GM18868 (cell line): ENCODE data around the gene GSC.

ENCODE experiments used
- ATAC-seq: cut with Tn5 transposase; IDR thresholded peaks from one replicate; pipeline ENCODE4 v1.9.1; 2021; ENCODE audit warnings: mild to moderate bottlenecking, moderate library complexity; ENCODE audit not compliant: unreplicated experiment

The GSC gene

GRCh38 chr14:94772548-94772947, 2.6 kb upstream of the GSC start:
- no peak for ATAC-seq

DNA sequence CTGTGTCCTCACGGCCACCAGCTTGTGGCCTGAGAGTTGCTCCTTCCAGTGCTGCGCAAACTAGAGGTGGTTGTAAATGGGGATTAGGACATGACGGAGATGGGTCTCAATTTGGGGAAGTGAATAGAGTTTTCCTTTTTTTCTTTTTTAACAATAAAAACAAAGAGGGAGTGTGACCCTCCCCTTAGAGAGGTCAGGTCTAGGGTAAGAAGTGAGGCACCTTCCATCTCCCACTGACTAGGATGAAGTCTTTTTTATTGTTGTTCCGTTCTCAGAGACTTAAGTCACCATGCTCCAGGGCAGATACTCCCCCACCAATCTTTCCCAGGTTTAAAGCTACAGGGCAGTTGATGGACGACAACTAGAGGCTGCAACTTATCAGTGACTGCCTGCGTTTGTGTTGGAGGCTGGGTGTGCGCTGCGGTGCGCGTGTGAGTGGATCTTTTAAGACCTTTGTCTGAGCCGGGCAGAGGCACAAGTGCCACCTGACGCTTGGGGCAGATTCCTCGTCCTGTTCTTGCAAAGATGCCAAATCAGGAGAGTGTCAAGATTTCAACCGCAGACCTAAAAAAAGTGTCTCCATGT, 2.1 kb upstream of the GSC start:
- ATAC-seq = no peak

- ATAC-seq = no peak
Measured at GRCh38 chr14:94771158-94771905, 1.4 kb upstream of the GSC start.

DNA sequence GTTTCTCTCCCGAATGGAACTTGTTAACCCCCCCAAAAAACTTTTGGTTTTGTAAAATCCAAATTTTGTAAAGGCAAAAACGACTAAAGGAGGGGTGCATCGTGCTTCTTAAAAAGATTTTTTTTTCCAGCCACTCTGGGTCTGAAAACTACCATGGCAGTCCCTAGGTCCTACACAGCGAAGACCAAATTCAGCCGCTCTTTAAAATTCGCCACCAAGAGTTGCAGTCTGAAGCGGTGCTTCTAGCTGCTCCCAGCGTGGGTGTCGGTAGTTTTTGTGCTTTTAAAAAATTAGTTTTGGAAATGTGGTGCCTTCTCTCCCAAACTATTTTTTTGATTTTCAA, 873 bp upstream of the GSC start:
- no peak for ATAC-seq

GRCh38 chr14:94770251-94770749, 387 bp upstream of the GSC start:
- no peak for ATAC-seq

DNA sequence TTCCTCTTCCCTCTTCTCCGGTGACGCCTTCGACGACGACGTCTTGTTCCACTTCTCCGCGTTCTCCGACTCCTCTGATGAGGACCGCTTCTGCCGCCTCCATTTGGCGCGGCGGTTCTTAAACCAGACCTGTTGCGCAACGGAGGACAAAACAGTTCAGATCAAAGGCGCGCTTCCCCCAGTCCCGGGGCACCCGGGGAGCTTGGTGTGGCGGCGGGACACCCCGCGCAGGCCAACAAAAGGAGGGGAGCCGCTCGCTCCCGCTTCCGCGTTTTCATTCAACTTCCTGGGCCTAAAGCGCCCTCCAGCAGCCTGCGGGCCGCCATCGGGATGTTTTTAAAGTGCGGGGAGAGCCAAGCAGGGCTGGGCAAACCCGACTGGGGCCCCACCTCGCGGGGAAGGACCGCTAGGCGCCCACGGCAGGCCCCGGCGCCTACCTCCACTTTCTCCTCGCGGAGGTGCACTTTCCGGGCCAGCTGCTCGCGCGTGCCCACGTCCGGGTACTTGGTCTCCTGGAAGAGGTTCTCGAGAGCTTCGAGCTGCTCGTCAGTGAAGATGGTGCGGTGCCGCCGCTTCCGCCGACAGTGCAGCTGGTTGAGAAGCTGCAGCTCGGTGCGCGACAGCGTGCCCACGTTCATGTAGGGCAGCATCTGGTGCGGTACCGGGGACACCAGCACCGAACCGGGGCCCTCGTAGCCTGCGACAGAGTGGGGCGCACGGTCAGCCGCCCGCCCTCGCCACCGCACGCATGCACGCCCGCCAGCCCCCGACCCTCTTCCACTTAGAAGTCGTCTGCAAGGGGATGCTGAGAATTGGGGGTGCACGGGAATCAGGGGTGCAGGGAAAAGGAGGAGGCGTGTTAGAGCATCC, 1.2 kb downstream of the GSC start:
- no peak for ATAC-seq

- no peak for ATAC-seq
Measured at GRCh38 chr14:94768141-94768520, 1.8 kb downstream of the GSC start.

DNA sequence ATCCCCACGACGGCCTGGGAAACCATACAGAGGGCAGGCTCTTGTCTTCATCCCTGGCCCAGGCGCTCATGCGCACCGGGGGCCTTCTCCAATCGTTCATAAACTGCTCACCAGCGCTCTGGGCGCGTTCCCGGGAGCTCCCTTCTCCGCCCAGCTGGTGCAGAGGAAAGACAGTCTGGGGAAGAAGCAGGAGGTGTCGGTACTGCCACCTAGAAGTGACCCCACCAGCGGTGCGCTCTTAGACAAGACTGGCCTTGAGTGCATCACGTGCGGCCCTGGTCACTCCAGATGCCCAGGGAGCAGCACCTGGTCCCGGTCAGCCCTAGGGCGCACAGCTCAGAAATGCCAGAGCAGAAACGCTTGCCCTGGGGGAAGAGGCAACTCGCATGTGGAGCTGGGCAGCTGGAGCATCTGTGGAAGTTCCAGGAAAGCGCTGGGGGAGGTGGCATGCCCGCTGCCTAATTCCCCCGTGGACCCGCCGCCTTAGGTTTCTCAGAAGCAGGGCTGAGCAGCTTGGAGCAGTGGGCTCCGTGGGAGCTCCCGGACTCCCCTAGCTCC, 2.5 kb downstream of the GSC start:
- no peak for ATAC-seq

DNA sequence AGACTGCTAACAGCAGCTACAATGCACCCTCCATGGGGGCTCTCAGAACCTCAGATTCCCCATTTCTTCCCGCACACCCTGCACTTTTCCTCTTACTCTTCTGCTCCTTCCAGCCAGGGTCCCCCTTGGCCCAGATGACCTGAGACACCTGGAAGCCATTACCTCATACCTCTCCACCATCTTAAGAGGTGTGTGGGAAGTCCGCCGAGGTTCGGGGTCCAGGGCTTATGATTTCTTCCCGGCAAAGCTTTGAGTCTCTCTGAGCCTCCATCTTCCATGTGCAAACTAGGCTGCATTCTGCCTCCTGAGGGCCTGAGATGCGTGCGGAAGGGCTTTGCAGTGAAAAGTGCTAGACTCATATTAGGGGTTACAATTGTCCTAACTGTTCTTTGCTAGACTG, 5.3 kb downstream of the GSC start:
- no peak for ATAC-seq

GRCh38 chr14:94762431-94762830, 7.5 kb downstream of the GSC start:
- ATAC-seq = no peak

DNA sequence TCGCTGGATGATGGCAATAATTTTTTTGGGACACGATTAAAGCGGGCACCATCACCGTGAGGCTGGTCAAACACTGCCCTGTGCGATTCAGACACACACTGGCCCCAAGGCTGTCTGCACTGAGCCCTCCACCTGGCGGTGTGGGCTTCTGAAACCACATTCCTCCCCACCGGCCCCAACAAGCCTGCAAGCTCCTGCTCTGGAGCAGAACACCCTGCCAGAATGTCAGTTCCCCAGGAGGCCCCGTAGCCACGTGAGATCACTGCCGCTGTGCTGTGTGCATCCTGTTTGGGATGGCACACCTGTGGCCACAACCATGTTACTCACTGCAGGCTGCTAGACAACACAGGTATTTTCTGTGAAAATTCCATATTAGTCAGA, 7.9 kb downstream of the GSC start:
- no peak for ATAC-seq

DNA sequence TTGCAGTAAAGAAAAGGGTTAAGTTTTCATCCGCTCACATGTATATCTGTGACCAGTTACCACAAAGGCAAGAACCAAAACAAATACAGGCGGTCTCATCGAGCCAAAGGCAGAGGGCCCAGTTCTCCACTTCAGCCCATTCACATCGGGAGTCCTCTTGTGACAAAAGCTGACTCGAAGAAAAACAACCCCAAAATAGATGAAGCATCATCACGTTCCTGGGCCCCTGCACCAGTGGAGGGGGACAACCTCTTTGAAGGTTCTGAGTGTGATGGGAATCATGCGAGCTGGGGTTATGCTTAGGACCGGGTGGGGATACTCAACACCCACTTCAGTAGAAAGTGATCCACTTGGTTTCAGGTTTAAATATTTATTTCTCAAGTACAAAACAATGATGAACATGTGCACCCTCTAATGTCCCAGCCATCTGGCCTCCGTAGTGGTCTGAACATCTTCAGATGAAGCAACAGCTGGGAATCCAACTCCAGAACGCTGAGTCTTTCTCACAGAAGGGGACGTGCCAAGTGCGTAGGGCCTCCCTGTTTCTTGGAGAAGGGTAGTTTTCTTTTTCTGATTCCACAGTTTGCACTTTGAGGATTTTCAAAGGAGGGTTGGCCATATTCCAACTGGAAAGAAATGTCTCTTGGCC, 8.4 kb downstream of the GSC start:
- ATAC-seq = no peak

DNA sequence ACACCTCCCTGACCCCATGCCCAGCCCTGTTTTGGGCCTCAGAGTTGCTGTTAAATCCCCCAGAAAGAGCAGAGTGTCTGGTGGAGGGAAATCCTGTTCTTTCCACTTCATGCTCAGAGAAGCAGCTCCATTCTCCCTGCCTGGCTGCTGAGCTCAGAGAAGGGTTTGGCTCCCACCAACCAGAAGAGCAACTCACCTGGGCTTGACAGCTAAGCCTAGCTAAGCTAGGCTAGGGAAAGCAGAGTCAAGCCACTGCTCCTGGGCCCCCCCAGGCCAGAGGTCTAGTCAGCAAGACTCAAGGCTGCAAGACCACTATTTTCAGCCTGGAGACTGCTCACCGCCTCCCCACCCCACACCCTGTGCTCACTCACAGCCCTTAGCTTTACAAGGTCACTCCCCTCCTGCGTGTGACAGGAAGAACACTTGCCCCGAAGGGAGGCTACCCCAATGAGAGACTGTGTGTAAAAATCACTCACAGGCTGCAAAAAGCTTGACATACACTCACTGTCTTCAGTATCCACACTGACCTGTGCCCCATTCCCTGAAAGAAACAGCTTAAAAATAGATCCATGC, 13.5 kb downstream of the GSC start:
- ATAC-seq = no peak

DNA sequence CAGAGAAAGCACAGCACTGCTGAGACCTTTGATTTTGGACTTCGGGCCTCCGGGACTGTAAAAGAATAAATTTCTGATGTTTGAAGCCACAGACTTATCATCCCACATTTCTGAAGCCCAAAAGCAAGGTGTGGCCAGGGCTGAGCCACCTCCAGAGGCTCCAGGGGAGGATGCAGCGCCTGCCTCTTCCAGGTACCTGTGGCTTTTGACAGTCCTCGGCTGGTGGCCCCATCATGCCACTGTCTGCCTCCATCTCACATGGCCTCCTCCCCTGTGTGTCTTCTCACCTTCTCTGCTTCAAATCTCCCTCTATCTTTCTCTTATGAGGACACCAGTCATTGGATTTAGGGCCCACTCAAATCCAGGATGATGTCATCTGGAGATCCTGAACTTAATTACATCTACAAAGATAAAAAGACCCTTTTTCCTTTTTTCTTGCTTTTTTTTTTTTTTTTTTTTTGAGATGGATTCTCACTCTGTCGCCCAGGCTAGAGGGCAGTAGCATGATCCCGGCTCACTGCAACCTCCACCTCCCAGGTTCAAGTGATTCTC, 15.4 kb downstream of the GSC start:
- no peak for ATAC-seq

DNA sequence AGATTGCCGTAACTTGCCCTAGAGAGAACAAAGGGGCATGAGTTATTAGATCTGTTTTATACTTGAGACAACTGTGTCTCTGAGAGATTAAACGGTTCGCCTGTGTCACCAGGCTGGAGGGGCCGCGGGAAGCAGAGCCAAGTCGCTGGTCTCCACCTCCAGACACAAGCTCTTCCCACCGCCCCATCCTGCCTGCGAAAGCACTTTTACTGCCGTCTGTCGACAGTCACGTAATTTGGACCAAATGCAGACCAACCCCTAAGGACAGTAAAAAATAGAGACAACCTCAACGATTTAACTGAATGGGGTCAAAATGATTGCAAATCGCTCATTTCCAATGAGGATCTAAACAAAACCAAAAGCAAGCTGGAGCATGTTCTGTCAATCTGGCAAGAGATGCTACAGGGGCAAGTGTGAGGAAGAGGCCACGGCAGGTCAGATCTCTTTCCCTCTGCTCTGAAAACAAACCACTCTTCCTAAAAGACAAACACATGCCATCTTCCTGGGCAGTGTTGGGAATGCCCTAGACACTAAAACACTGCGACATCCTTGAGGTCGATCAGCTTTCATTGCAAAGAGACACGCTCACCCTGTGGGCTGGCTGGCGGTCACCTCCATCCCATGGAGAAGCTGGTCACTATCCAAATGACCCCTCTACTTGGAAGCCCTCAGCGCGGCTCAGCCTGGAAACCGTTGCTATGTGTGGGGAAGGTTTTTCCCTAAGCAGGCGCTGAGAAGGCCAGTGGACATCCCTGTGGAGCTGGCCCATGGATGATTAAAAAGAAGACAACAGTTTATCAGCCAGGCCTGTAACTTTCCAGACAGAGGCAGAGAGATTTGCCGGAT, 17.1 kb downstream of the GSC start:
- ATAC-seq = no peak

- ATAC-seq = no peak
Measured at GRCh38 chr14:94751956-94752355, 18.0 kb downstream of the GSC start.

DNA sequence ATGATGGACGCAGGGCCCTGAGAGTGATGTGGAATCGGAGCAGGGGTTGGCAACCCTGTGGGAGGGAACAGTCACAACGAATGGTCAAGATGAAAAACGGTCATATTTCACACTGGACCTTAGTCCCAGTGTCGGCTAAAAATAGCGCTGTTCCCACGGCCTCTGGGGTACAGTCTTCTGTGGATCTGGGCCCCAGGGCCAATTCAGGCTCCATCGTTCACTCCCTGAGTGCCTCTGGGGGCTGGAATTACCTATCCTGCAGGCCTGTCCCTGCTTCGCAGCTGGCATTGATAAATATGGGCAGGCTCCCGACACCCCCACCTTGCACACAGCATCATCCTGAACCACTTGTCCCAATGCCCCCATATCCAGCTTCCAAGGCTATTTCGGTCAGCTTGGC, 18.6 kb downstream of the GSC start:
- no peak for ATAC-seq

- ATAC-seq = no peak
Measured at GRCh38 chr14:94750371-94750770, 19.5 kb downstream of the GSC start.

DNA sequence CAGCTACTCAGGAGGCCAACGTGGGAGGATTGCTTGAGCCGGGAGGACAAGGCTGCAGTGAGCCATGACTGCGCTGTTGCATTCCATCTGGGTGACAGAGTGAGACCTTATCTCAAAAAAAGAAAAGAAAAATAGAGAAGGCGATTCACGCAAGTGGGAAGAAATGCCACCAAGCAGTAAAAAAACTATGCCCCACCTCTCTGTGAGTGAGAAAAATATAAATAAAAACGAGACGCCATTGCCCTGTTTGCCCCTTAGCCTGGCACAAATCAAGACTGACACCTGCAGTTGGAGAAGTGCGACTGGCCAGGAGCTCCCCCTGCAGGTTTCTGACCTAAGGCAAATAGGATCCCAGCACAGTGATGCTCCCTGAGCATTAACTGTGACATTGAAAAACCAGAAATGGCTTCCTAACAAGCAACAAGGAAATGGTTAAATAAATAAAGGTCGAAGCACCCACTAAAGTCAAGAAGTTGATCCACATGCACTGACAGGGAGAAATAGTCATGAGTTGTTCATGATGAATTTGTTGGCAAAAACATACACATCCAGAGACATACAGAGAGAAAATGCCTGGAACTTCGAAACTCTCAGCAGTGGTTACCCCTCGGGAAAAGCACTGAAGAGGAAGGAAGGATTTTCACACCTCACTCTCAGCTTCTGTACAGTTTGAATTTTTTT, 21.1 kb downstream of the GSC start:
- ATAC-seq = no peak
